Osteocyte (in vitro differentiated cells): ENCODE data around the gene ARFIP2. TPM values are rescaled to one million over a fixed set of nuclear protein-coding genes. Genes with fewer than 3 reads are reported as not detected.

Experiments used
- DNase-seq: peaks from one replicate; pipeline ENCODE4 v3.0.0; 2021; ENCODE audit warnings: mixed read lengths; ENCODE audit not compliant: unreplicated experiment; ENCODE audit errors: extremely low spot score
- H3K27ac Mint-ChIP-seq: one replicate; pipeline ENCODE4 v1.8.0; 2021; ENCODE audit warnings: mild to moderate bottlenecking, mixed read lengths; ENCODE audit not compliant: unreplicated experiment
- H3K27me3 Mint-ChIP-seq: one replicate; pipeline ENCODE4 v1.8.0; 2021; ENCODE audit warnings: mixed read lengths; ENCODE audit not compliant: unreplicated experiment
- H3K36me3 Mint-ChIP-seq: one replicate; pipeline ENCODE4 v1.8.0; 2021; ENCODE audit warnings: mixed read lengths; ENCODE audit not compliant: unreplicated experiment
- H3K4me1 Mint-ChIP-seq: one replicate; pipeline ENCODE4 v1.8.0; 2021; ENCODE audit warnings: mixed read lengths; ENCODE audit not compliant: unreplicated experiment
- H3K4me3 Mint-ChIP-seq: one replicate; pipeline ENCODE4 v1.8.0; 2021; ENCODE audit warnings: mild to moderate bottlenecking, moderate library complexity, mixed read lengths; ENCODE audit not compliant: unreplicated experiment
- H3K9me3 Mint-ChIP-seq: one replicate; pipeline ENCODE4 v1.8.0; 2021; ENCODE audit warnings: mixed read lengths; ENCODE audit not compliant: unreplicated experiment
- total RNA-seq: library from RNA; stranded (reverse); gene quantifications from 2 replicates; pipeline ENCODE4 v1.2.1, GENCODE V29; 2021
- TF ChIP-seq, protein P1 (sequence below): fragments of 200-600 bp; sonication (generic); IDR thresholded peaks from 2 replicates; pipeline ENCODE4 v1.5.0; 2021; ENCODE audit warnings: antibody characterized with exemption, mild to moderate bottlenecking, moderate library complexity

The ARFIP2 gene
- total RNA-seq, 1 donor from 2014 or later, result 64.6 TPM

DNA sequence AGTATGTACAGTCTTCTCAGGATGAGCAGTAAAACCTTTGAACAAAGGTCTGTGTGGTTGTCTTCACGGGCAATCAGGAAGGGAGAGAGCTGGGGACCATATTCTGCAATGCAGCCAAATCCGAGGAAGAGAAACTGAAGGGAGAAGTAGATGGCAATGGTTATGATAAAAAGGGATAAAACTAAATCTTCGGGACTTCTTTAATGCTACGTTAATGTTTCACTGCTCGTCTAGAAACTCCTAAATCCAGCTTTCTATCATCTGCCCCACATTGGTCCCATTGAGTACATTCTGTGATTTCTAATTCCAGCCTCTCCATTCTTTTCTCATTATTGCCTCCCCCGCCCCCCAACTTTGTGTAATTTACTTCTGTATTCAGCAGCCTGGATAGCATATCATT is 1.9 kb upstream of the ARFIP2 start:
- Mint-ChIP-seq H3K27me3 (no peaks in the 10 kb centered on the region), H3K9me3 (no peaks in the 10 kb centered on the region), H3K4me1 (peaks cover 29% of the 10 kb centered on the region), H3K4me3 (peak overlapping the region; percentile 95), H3K27ac (peak overlapping the region; percentile 98), H3K36me3 (peaks cover 26% of the 10 kb centered on the region)
- TF ChIP-seq, protein P1, sequence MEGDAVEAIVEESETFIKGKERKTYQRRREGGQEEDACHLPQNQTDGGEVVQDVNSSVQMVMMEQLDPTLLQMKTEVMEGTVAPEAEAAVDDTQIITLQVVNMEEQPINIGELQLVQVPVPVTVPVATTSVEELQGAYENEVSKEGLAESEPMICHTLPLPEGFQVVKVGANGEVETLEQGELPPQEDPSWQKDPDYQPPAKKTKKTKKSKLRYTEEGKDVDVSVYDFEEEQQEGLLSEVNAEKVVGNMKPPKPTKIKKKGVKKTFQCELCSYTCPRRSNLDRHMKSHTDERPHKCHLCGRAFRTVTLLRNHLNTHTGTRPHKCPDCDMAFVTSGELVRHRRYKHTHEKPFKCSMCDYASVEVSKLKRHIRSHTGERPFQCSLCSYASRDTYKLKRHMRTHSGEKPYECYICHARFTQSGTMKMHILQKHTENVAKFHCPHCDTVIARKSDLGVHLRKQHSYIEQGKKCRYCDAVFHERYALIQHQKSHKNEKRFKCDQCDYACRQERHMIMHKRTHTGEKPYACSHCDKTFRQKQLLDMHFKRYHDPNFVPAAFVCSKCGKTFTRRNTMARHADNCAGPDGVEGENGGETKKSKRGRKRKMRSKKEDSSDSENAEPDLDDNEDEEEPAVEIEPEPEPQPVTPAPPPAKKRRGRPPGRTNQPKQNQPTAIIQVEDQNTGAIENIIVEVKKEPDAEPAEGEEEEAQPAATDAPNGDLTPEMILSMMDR, result no peak
- no peak for DNase-seq

GRCh38 chr11:6482441-6482840 is 1.3 kb upstream of the ARFIP2 start:
- Mint-ChIP-seq H3K4me3 (peak overlapping the region; percentile 95), H3K9me3 (no peaks in the 10 kb centered on the region), H3K27ac (peak overlapping the region; percentile 98), H3K36me3 (peaks cover 30% of the 10 kb centered on the region), H3K27me3 (no peaks in the 10 kb centered on the region), H3K4me1 (peaks cover 29% of the 10 kb centered on the region)
- TF ChIP-seq, protein P1, result no peak
- DNase-seq, result no peak

DNA sequence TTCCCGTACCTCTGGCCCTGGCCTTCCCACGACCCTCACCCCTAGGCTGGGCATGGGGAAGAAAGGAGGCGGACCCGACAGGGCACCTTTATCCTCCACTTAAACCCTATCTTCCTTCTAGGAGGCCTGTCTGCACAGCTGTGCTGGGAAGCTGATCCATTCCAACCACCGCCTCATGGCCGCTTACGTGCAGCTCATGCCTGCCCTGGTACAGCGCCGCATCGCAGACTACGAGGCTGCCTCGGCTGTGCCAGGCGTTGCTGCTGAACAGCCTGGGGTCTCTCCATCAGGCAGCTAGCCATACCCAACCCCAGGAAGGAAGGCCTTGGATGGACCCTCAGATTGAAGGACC is 769 bp upstream of the ARFIP2 start:
- peak overlapping the region; percentile 95 for H3K4me3 Mint-ChIP-seq
- TF ChIP-seq, protein P1, result no peak
- peaks cover 31% of the 10 kb centered on the region for H3K4me1 Mint-ChIP-seq
- H3K27ac Mint-ChIP-seq, result peak overlapping the region; percentile 98
- peaks cover 32% of the 10 kb centered on the region for H3K36me3 Mint-ChIP-seq
- no peaks in the 10 kb centered on the region for H3K27me3 Mint-ChIP-seq
- DNase-seq, result no peak
- H3K9me3 Mint-ChIP-seq, result no peaks in the 10 kb centered on the region

- H3K9me3 Mint-ChIP-seq, result no peaks in the 10 kb centered on the region
- H3K4me1 Mint-ChIP-seq, result peaks cover 33% of the 10 kb centered on the region
- H3K27ac Mint-ChIP-seq, result peak overlapping the region; percentile 98
- no peak for DNase-seq
- no peaks in the 10 kb centered on the region for H3K27me3 Mint-ChIP-seq
- H3K36me3 Mint-ChIP-seq, result peaks cover 32% of the 10 kb centered on the region
- peak overlapping the region; percentile 95 for H3K4me3 Mint-ChIP-seq
- TF ChIP-seq, protein P1, result no peak
These were observed 724 bp downstream of the ARFIP2 start for GRCh38 chr11:6480299-6480914.

- TF ChIP-seq, protein P1, result no peak
- peaks cover 45% of the 10 kb centered on the region for H3K4me1 Mint-ChIP-seq
- peaks cover 18% of the 10 kb centered on the region for H3K36me3 Mint-ChIP-seq
- H3K27me3 Mint-ChIP-seq, result no peaks in the 10 kb centered on the region
- no peaks in the 10 kb centered on the region for H3K9me3 Mint-ChIP-seq
- H3K4me3 Mint-ChIP-seq, result no peak overlapping the region
- DNase-seq, result no peak
- H3K27ac Mint-ChIP-seq, result no peak overlapping the region
These were observed 4.6 kb downstream of the ARFIP2 start for GRCh38 chr11:6476571-6476970.
